PC-9 (cell line): ENCODE data around the gene NARS2.

ENCODE experiments used
- EZH2 ChIP-seq: fragments of 200-600 bp; sonication (generic); IDR thresholded peaks from 2 replicates; pipeline ENCODE4 v1.8.0; 2017; ENCODE audit warnings: antibody characterized with exemption, low read depth
- TF ChIP-seq, protein P1 (sequence below): fragments of 200-600 bp; sonication (generic); conservative IDR thresholded peaks from 2 replicates; pipeline ENCODE4 v1.6.1; 2017; ENCODE audit warnings: mixed run types, antibody characterized with exemption, mild to moderate bottlenecking, moderate library complexity

DNA sequence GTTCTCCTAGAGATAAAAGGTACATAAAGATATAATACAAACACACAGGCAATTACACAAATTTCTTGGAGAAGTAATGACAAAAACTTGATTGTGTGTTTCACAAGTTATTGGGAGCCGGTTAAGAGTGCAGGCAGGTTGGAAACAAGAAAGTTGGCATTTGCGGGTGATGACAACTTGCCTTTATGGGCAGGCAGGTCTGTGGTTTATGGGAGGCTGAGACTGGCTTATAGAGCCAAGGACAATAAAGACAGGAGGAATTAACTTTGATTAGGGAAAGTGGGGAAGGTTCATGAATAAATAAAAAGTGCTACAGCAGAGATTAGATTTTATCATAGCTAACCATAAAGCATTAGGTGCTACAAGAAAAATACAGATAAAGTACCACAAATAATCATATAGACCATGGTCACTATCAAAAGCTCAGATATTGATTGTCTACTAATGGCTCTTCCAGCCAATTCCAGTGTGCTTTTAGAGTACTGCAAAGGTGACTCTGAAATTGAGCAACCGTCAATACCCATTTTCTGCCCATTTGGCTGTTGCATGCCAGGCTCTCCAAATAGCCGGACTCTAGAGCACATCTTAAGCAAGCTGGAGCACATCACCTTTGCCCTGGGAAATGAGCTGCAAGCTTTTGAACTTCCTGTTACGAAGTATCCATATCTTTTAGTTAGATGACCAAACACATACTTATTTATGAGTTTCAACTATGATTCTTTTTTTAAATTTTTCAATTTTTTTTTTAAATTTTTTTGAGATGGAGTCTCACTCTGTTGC is 123.1 kb downstream of the NARS2 start:
- TF ChIP-seq, protein P1, sequence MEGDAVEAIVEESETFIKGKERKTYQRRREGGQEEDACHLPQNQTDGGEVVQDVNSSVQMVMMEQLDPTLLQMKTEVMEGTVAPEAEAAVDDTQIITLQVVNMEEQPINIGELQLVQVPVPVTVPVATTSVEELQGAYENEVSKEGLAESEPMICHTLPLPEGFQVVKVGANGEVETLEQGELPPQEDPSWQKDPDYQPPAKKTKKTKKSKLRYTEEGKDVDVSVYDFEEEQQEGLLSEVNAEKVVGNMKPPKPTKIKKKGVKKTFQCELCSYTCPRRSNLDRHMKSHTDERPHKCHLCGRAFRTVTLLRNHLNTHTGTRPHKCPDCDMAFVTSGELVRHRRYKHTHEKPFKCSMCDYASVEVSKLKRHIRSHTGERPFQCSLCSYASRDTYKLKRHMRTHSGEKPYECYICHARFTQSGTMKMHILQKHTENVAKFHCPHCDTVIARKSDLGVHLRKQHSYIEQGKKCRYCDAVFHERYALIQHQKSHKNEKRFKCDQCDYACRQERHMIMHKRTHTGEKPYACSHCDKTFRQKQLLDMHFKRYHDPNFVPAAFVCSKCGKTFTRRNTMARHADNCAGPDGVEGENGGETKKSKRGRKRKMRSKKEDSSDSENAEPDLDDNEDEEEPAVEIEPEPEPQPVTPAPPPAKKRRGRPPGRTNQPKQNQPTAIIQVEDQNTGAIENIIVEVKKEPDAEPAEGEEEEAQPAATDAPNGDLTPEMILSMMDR, result no peak
- no peak for TF ChIP-seq EZH2
